ENCODE measurements around the gene MAN2C1. TPM values are rescaled to one million over a fixed set of nuclear protein-coding genes. Genes with fewer than 3 reads are reported as not detected.
"Not testable (repeated sequence)": the region's sequence is repeated elsewhere in the genome, so short reads cannot be mapped to it uniquely, and the experiment has no call there.

MAN2C1 gene
- total RNA-seq, 1 donor from 2014 or later = 109 TPM

DNA sequence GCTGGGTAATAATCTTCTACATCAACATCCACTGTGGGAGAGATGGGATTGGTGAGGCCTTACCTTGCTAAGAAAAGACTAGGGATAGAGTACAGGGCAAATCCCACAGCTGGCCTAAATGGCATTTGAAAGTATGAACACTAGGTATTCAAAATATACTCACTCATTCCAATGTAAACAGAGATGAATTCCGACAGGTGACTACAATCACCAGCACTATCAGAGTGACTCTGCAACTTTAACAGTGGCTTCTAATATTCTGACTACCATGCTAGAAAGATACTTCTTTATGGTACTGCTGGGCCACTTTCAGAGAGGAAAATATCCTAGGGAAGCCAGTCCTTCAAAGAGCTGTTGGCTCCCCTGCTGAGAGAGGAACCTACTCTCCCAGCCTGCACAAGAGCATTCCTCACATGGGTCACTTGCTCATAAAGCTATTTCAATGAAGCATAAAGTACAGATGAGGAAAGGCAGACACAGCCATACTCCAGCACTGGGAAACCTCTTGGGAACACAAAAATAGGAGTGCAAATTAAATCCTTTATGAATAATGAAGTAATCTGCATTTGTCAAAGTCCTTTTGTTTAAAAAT is 21.5 kb upstream of the MAN2C1 start:
- DNase-seq (ENCODE audit: low read depth) = no peak
- H3K27me3 ChIP-seq (ENCODE audit: control insufficient read depth, insufficient read depth, low read length) = no peaks in the 10 kb centered on the region
- TF ChIP-seq, protein P1, sequence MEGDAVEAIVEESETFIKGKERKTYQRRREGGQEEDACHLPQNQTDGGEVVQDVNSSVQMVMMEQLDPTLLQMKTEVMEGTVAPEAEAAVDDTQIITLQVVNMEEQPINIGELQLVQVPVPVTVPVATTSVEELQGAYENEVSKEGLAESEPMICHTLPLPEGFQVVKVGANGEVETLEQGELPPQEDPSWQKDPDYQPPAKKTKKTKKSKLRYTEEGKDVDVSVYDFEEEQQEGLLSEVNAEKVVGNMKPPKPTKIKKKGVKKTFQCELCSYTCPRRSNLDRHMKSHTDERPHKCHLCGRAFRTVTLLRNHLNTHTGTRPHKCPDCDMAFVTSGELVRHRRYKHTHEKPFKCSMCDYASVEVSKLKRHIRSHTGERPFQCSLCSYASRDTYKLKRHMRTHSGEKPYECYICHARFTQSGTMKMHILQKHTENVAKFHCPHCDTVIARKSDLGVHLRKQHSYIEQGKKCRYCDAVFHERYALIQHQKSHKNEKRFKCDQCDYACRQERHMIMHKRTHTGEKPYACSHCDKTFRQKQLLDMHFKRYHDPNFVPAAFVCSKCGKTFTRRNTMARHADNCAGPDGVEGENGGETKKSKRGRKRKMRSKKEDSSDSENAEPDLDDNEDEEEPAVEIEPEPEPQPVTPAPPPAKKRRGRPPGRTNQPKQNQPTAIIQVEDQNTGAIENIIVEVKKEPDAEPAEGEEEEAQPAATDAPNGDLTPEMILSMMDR (IDR thresholded peaks at IDR 0.05; ENCODE audit: insufficient read depth, low read length, poor library complexity, severe bottlenecking) = no peak
- H3K36me3 ChIP-seq (ENCODE audit: control insufficient read depth, insufficient read depth, low read length) = peaks cover 4% of the 10 kb centered on the region
- no peak overlapping the region for H3K4me3 ChIP-seq (ENCODE audit: low read depth, low read length)

DNA sequence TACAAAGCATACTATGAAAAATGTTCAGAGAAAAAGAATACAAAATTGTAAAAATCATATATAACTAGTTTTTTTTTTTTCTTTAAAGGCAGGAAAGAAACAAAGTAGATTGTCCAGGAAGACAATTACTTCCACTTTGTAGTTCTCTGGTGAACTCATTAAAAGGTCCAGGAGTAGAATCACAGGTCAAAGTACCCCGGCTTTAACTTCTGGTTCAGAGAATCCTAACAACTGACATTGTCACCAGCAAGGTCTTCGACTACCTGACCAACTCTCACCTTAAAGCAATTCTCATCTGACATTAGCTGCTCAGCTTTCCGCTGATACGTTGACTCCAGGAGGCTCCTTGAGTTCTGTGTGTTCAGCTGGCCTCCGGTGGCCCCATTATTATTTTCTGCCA is 15.6 kb upstream of the MAN2C1 start:
- H3K4me3 ChIP-seq (ENCODE audit: low read depth, low read length); H3K36me3 ChIP-seq (ENCODE audit: control insufficient read depth, insufficient read depth, low read length); H3K27me3 ChIP-seq (ENCODE audit: control insufficient read depth, insufficient read depth, low read length); DNase-seq (ENCODE audit: low read depth): not testable (repeated sequence)

DNA sequence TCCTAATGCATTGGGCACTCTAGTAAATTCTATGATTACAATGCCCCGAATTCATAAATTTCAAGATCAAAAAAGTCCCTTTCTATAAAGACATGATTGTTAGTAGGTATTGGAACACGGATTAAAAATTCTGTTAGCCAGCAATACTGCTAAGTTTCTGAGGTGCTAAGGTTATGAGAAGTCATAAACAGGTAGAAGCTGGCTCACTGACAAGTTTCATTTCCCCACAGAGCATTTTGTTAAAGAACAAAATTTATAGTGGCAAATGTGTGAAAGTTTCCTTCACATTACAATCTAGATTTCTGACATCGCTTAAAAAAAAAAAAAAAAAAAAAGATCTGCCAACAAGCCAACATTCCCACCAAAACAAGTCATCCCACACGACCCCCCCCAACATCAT is 12.4 kb upstream of the MAN2C1 start:
- Histone ChIP-seq H3K36me3 (ENCODE audit: control insufficient read depth, insufficient read depth, low read length) (peaks cover 1% of the 10 kb centered on the region), H3K4me3 (ENCODE audit: low read depth, low read length) (no peak overlapping the region), H3K27me3 (ENCODE audit: control insufficient read depth, insufficient read depth, low read length) (no peaks in the 10 kb centered on the region)
- DNase-seq (ENCODE audit: low read depth) = no peak
- TF ChIP-seq, protein P1 (IDR thresholded peaks at IDR 0.05; ENCODE audit: insufficient read depth, low read length, poor library complexity, severe bottlenecking) = no peak

DNA sequence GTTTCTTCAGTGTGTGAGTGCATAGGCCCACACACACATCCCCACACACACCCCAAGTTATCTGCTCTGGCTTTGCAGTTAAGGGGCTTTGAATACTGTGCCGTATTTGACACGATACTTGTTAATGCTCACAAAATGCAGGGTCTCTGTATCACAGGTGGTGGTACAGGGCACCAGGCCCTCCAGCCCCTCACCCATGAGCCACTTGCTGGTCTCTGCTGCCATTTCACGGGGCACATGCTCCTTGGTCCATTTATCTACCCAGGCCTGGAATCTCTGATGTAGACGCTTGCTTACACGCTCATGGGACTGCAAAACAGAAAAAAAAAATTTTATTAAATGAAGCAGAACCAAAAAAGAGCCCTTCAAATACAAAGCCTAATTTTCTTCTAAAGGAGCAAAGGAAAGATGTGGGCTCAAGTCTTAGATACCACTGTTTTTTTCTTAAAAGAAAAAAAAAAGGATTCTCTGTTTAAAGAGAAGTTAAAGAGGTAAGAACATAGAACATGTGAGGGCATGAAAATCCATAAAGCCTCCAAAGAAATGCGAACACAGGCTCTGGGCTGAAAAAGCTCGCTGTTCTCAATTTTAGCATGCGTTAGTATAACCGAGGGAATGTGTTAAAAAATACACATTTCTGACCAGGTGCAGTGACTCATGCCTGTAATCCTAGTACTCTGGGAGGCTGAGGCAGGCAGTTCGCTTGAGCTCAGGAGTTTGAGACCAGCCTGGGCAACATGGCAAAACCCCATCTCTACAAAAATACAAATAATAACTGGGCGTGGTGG is 3.7 kb upstream of the MAN2C1 start:
- TF ChIP-seq, protein P1 (IDR thresholded peaks at IDR 0.05; ENCODE audit: insufficient read depth, low read length, poor library complexity, severe bottlenecking) = no peak
- H3K36me3 ChIP-seq (ENCODE audit: control insufficient read depth, insufficient read depth, low read length) = peaks cover 3% of the 10 kb centered on the region
- DNase-seq (ENCODE audit: low read depth) = no peak
- no peak overlapping the region for H3K4me3 ChIP-seq (ENCODE audit: low read depth, low read length)
- no peaks in the 10 kb centered on the region for H3K27me3 ChIP-seq (ENCODE audit: control insufficient read depth, insufficient read depth, low read length)

DNA sequence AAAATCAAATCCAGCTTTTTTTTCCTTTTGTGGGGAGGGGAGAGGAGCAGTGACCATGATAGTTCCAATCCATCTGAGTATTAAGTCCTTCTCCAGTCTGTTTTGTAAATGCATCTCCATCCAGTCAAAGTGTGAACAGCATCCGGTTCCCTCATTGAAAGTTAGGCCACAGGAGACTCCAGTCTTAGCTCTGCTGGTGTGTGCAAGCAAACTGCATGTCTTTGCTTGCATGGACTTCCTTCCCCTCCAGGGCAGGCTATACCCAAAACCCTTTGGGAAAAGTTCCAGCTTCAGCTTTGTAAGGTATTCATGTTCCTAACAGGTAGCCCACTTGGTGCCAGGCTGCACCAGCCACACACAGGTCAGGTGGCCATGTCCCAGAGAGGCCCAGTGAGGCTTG is 3.1 kb upstream of the MAN2C1 start:
- no peaks in the 10 kb centered on the region for H3K27me3 ChIP-seq (ENCODE audit: control insufficient read depth, insufficient read depth, low read length)
- H3K4me3 ChIP-seq (ENCODE audit: low read depth, low read length) = no peak overlapping the region
- peaks cover 3% of the 10 kb centered on the region for H3K36me3 ChIP-seq (ENCODE audit: control insufficient read depth, insufficient read depth, low read length)
- DNase-seq (ENCODE audit: low read depth) = no peak
- TF ChIP-seq, protein P1 (IDR thresholded peaks at IDR 0.05; ENCODE audit: insufficient read depth, low read length, poor library complexity, severe bottlenecking) = no peak

DNA sequence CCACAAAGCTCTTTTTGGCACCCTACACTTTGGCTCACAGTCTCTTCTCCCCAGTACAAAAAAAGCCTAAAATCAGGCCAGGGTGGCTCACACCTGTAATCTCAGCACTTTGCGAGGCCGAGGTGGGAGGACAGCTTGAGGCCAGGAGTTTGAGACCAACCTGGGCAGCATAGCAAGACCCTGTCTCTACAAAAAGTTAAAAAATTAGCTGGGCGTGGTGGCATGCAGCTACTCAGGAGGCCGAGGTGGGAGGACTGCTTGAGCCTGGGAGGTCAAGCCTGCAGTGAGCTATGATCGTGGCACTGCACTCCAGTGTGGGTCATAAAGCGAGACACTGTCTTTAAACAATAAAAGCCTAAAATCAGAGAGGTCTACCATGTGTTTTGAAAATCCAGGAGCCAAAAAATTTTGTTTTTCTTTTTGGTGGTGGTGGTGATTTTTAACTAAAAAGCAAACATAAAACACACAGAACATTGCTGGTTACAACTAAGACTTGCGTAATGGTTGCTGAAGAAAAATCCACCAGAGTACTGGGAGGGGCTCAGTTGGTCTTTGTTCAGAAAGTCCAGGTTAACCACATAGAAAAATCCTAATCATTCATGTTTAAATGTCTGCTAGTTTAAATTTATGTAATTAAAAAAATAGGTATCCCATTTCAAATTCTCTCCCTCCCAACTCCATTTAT is 1.6 kb upstream of the MAN2C1 start:
- Histone ChIP-seq H3K27me3 (ENCODE audit: control insufficient read depth, insufficient read depth, low read length) (no peaks in the 10 kb centered on the region), H3K36me3 (ENCODE audit: control insufficient read depth, insufficient read depth, low read length) (peaks cover 2% of the 10 kb centered on the region), H3K4me3 (ENCODE audit: low read depth, low read length) (no peak overlapping the region)
- TF ChIP-seq, protein P1 (IDR thresholded peaks at IDR 0.05; ENCODE audit: insufficient read depth, low read length, poor library complexity, severe bottlenecking) = no peak
- no peak for DNase-seq (ENCODE audit: low read depth)
